Lung (tissue), 12 donors: Measurements from ENCODE around the gene ERCC3. TPM values are rescaled to one million over a fixed set of nuclear protein-coding genes. Genes with fewer than 3 reads are reported as not detected.
"Not testable (repeated sequence)": the region's sequence is repeated elsewhere in the genome, so short reads cannot be mapped to it uniquely, and the experiment has no call there.

ENCODE experiments used
- ATAC-seq: fragments of 200-7000 bp; cut with Tn5 transposase; one replicate; pipeline ENCODE4 v1.9.1; 2020; ENCODE audit warnings: moderate number of reproducible peaks; ENCODE audit not compliant: insufficient read depth, low FRiP score
- DNase-seq, 3 donors: peaks; one replicate each; pipeline ENCODE4 v3.0.0-alpha.2; 2013 to 2017
- H3K27ac ChIP-seq, 2 donors: one replicate each; pipeline ENCODE4 v1.5.1; 2013; ENCODE audit warnings: mild to moderate bottlenecking in 2 of 2, moderate library complexity in 2 of 2, control low read depth in 1 of 2, inconsistent platforms in 1 of 2, low read depth in 1 of 2, low read length in 1 of 2
- H3K27me3 ChIP-seq, 3 donors: one replicate each; pipeline ENCODE4 v1.5.1; 2013; ENCODE audit warnings: low read length in 2 of 3; ENCODE audit not compliant: control insufficient read depth in 3 of 3, insufficient read depth in 3 of 3
- H3K36me3 ChIP-seq, 4 donors: one replicate each; pipeline ENCODE4 v1.5.1; 2013; ENCODE audit warnings: low read length in 4 of 4, mild to moderate bottlenecking in 1 of 4, moderate library complexity in 1 of 4; ENCODE audit not compliant: control insufficient read depth in 4 of 4, insufficient read depth in 4 of 4
- H3K4me1 ChIP-seq, 5 donors: one replicate each; pipeline ENCODE4 v1.5.1; 2013; ENCODE audit warnings: low read length in 5 of 5, mild to moderate bottlenecking in 2 of 5, moderate library complexity in 1 of 5; ENCODE audit not compliant: control insufficient read depth in 5 of 5, insufficient read depth in 5 of 5
- H3K4me3 ChIP-seq: one replicate; pipeline ENCODE4 v1.5.1; 2013; ENCODE audit warnings: mild to moderate bottlenecking, control low read depth, moderate library complexity
- H3K9ac ChIP-seq, 2 donors: one replicate each; pipeline ENCODE4 v1.5.1; 2013; ENCODE audit warnings: low read length in 2 of 2, control low read depth in 1 of 2; ENCODE audit not compliant: insufficient read depth in 1 of 2
- H3K9me3 ChIP-seq, 4 donors: one replicate each; pipeline ENCODE4 v1.5.1; 2013; ENCODE audit warnings: low read length in 3 of 4, mild to moderate bottlenecking in 1 of 4, moderate library complexity in 1 of 4; ENCODE audit not compliant: control insufficient read depth in 4 of 4, insufficient read depth in 3 of 4
- CTCF ChIP-seq: IDR thresholded peaks from 2 replicates; pipeline ENCODE4 v1.5.1; 2012; ENCODE audit warnings: mild to moderate bottlenecking; ENCODE audit errors: control extremely low read depth, extremely low read depth
- WGBS, 2 donors: extraction: QIAGEN DNeasy Blood & Tissue Kit; methylation state at CpG; one replicate each; pipeline ENCODE4 v1.1.7; 2013; 5-methylcytosine and 5-hydroxymethylcytosine counted together
- polyA plus RNA-seq, 2 donors: library from polyadenylated mRNA; stranded (reverse); fragments of 200-250 nt; gene quantifications; one replicate each; pipeline ENCODE4 v1.2.1, GENCODE V29; 2013
- total RNA-seq, 2 donors: library from RNA; depleted of rRNA in 1 of 2; stranded (reverse); fragments of >200 nt in 1 of 2; gene quantifications; one replicate each; pipeline ENCODE4 v1.2.1, GENCODE V29; 2014 to 2021
- donor health status: control.
- donor health status: control.
- donor health status: Bipolar disorder and iron deficiency.
- donor health status: healthy.
- donor health status: DM: yes; HTN: yes; CAD: no.

ERCC3 gene
- total and polyA plus RNA-seq, 4 donors: 18.2 to 60.3 (median 33.3) TPM

DNA sequence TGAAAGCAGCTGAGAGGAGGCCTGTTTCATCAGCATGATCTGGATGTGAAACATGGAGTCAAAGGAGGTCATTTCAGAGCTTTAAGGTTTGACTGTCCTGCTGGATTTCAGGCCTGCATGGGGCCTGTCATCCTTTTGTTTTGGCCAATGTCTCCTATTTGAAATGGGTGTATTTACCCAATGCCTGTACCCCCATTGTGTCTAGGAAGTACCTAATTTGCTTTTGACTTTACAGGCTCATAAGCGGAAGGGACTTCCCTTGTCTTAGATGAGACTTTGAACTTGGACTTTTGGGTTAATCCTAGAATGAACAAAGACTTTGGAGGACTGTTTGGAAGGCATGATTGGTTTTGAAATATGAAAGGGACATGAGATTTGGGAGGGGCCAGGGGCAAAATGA lies 54.5 kb downstream of the ERCC3 start:
- no peak for TF ChIP-seq CTCF
- WGBS, 2 donors: 98 to 100% methylated on average over 1 of the region's 1 CpG
- H3K4me3 ChIP-seq: no peak overlapping the region
- H3K9ac ChIP-seq: no peak overlapping the region
- H3K27me3 ChIP-seq: no peaks in the 10 kb centered on the region
- H3K4me1 ChIP-seq: no peaks in the 10 kb centered on the region
- H3K9me3 ChIP-seq: peaks cover 0 to 10% (median 2%) of the 10 kb centered on the region in 4 donors
- DNase-seq: no peak
- H3K27ac ChIP-seq: no peak overlapping the region
- H3K36me3 ChIP-seq: no peaks in the 10 kb centered on the region
- no peak for ATAC-seq

- not testable (repeated sequence) for H3K27me3 ChIP-seq, DNase-seq, H3K4me3 ChIP-seq, H3K27ac ChIP-seq, H3K36me3 ChIP-seq, H3K9ac ChIP-seq, ATAC-seq, H3K9me3 ChIP-seq, H3K4me1 ChIP-seq
- 63 to 66% methylated on average over 2 of the region's 2 CpGs for WGBS, 2 donors
Measured at GRCh38 chr2:127237768-127238167, 56.2 kb downstream of the ERCC3 start.

DNA sequence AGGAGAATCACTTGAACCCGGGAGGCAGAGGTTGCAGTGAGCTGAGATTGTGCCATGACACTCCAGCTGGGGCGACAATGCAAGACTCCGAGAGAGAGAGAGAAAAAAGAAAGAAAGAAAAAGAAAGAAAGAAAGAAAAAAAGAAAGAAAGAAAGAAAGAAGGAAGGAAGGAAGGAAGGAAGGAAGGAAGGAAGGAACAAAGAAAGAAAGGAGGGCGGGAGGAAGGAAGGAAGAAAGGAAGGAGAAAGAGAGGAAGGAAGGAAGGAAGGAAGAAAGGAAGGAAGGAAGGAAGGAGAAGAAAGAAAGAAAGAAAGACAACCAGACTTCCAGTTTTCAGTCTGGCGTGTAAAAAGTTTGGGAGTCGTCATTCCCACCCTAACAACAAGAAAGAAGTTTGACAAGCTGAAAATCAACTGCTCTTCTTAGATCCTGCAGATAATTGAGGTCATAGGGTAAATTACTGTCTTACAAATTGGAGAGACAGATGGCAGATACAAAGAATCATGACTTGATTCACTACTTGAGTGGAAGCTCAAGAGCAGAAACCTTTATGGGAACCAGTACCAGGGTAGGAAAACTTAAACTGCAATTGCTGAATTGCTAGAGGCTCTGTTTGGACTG lies 58.8 kb downstream of the ERCC3 start:
- 81 to 90% methylated on average over 6 of the region's 6 CpGs for WGBS, 2 donors
- ATAC-seq (no peak), DNase-seq (no peak)
- H3K36me3 ChIP-seq: no peaks in the 10 kb centered on the region
- no peaks in the 10 kb centered on the region for H3K27me3 ChIP-seq
- no peak for TF ChIP-seq CTCF
- H3K4me1 ChIP-seq: no peaks in the 10 kb centered on the region
- H3K9ac ChIP-seq: no peak overlapping the region
- no peak overlapping the region for H3K27ac ChIP-seq
- H3K4me3 ChIP-seq: no peak overlapping the region
- H3K9me3 ChIP-seq: peaks cover 0 to 10% (median 2%) of the 10 kb centered on the region in 4 donors

- 73 to 90% methylated on average over 8 of the region's 8 CpGs for WGBS, 2 donors
- ATAC-seq (no peak), DNase-seq (no peak)
- H3K4me3 ChIP-seq: no peak overlapping the region
- no peak overlapping the region for H3K9ac ChIP-seq
- no peaks in the 10 kb centered on the region for H3K27me3 ChIP-seq
- no peak for TF ChIP-seq CTCF
- peaks cover 0 to 10% (median 1%) of the 10 kb centered on the region in 4 donors for H3K9me3 ChIP-seq
- H3K36me3 ChIP-seq: no peaks in the 10 kb centered on the region
- no peak overlapping the region for H3K27ac ChIP-seq
- H3K4me1 ChIP-seq: no peaks in the 10 kb centered on the region
Measured at GRCh38 chr2:127233710-127234109, 60.2 kb downstream of the ERCC3 start.
